ENCODE measurements around the gene UBN1. TPM values are rescaled to one million over a fixed set of nuclear protein-coding genes. Genes with fewer than 3 reads are reported as not detected.

Gene UBN1
- total RNA-seq, 4 donors from 2014 or later = 21.0 to 48.2 (median 41.1) TPM

DNA sequence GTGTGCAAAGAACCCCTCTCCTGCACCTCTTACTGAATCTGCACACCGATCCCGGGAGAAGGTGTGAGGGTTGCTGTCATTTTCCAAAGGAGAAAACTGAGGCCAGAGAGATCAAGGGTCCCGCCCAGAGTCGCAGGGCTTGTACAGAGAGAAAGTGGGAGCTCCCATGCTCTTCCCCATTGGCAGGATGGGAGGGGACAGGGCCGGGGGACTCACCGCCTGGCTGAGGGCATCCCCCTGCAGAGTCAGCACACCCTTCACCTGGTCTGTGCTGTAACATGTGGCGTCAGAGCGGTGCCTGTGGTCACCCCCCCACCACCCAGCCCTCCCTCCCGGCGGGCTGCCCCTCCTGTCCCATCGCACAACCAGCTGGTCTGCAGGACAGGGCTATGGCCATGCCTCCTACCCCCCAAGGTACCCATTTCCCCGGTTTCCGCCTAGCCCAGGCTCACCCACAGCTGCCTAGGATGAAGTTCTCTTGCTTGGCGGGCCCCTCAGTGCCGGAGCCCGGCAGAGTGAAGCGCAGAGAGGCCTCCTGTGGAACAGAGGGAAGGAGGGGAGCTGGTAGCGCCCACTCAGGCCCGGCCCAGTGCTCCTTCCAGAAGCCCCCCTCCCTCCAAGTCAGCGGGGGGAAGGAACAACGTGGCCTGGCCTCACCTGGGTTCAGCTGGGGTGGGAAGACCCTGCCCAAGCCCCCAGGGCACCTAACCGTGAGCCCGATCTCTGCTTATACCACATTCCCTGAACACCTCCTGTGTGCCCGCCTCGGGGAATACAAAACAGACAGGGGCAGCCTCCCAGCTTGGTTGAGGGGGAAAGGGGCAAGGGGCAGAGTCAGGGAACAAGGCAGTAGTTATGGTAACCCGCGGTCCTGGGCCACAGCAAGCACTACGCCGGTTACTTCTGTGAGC, 46.0 kb upstream of the UBN1 start:
- no peak for DNase-seq (ENCODE audit: extremely low spot score)
- Histone ChIP-seq H3K9me3 (no peaks in the 10 kb centered on the region), H3K4me1 (peaks cover 31 to 48% (median 45%) of the 10 kb centered on the region in 4 donors), H3K27ac (replicated peaks in 1 of 4) (peak overlapping the region; percentile 87 to 93 (median 90)), H3K27me3 (no peaks in the 10 kb centered on the region), H3K4me3 (peak overlapping the region; percentile 73 to 92 (median 83)), H3K36me3 (peaks cover 13 to 72% (median 57%) of the 10 kb centered on the region in 4 donors)
- no peak for TF ChIP-seq EP300 (IDR thresholded peaks at IDR 0.05)
- TF ChIP-seq, protein P1, sequence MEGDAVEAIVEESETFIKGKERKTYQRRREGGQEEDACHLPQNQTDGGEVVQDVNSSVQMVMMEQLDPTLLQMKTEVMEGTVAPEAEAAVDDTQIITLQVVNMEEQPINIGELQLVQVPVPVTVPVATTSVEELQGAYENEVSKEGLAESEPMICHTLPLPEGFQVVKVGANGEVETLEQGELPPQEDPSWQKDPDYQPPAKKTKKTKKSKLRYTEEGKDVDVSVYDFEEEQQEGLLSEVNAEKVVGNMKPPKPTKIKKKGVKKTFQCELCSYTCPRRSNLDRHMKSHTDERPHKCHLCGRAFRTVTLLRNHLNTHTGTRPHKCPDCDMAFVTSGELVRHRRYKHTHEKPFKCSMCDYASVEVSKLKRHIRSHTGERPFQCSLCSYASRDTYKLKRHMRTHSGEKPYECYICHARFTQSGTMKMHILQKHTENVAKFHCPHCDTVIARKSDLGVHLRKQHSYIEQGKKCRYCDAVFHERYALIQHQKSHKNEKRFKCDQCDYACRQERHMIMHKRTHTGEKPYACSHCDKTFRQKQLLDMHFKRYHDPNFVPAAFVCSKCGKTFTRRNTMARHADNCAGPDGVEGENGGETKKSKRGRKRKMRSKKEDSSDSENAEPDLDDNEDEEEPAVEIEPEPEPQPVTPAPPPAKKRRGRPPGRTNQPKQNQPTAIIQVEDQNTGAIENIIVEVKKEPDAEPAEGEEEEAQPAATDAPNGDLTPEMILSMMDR (IDR thresholded peaks at IDR 0.05) = no peak
- no peak for TF ChIP-seq POLR2A (IDR thresholded peaks at IDR 0.05; ENCODE audit: low read depth)
- TF ChIP-seq POLR2AphosphoS5 (IDR thresholded peaks at IDR 0.05) = no peak
- intact Hi-C loops (cut with DNase I) = loop anchor here (5.0 kb wide), 3 partner anchors 34 to 69 kb away; partner anchors contain the start of genes ANKS3, DNAAF8, GLYR1 and UBN1
- WGBS = 32% methylated on average over 21 of the region's 29 CpGs

- H3K36me3 ChIP-seq = peaks cover 16 to 71% (median 56%) of the 10 kb centered on the region in 4 donors
These were observed 45.2 kb upstream of the UBN1 start, which contains the start of gene ROGDI for GRCh38 chr16:4801962-4802658. TSS of gene ROGDI (minus strand) at chr16:4802633. CDS start at chr16:4802571, 62 bp downstream.

GRCh38 chr16:4802659-4803287, 44.5 kb upstream of the UBN1 start:
- H3K27ac ChIP-seq (replicated peaks in 1 of 4) = peak overlapping the region; percentile 87 to 93 (median 90)
- H3K4me3 ChIP-seq = peak overlapping the region; percentile 73 to 92 (median 83)
- TF ChIP-seq POLR2A (IDR thresholded peaks at IDR 0.05; ENCODE audit: low read depth) (no peak), EP300 (IDR thresholded peaks at IDR 0.05) (no peak), POLR2AphosphoS5 (IDR thresholded peaks at IDR 0.05) (peak; percentile 39 to 67)
- TF ChIP-seq, protein P1 (IDR thresholded peaks at IDR 0.05) = peak in 1 of 3 experiments; percentile 33
- 1% methylated on average over 25 of the region's 59 CpGs for WGBS
- intact Hi-C loops (cut with DNase I) = loop anchor here (5.0 kb wide), 3 partner anchors 35 to 70 kb away; partner anchors contain the start of genes ANKS3, DNAAF8, GLYR1 and UBN1
- no peaks in the 10 kb centered on the region for H3K9me3 ChIP-seq
- H3K4me1 ChIP-seq = peaks cover 31 to 48% (median 45%) of the 10 kb centered on the region in 4 donors
- DNase-seq (ENCODE audit: extremely low spot score) = peak; percentile 97
- H3K36me3 ChIP-seq = peaks cover 18 to 71% (median 56%) of the 10 kb centered on the region in 4 donors
- H3K27me3 ChIP-seq = no peaks in the 10 kb centered on the region

More at GRCh38 chr16:4801962-4802658, 45.2 kb upstream of the UBN1 start, which contains the start of gene ROGDI:
- H3K4me1 ChIP-seq = peaks cover 31 to 48% (median 45%) of the 10 kb centered on the region in 4 donors
- H3K9me3 ChIP-seq = no peaks in the 10 kb centered on the region
- TF ChIP-seq POLR2AphosphoS5 (IDR thresholded peaks at IDR 0.05) = peak; percentile 48 to 62
- no peak for TF ChIP-seq POLR2A (IDR thresholded peaks at IDR 0.05; ENCODE audit: low read depth)
- peak within 1 kb of the TSS; percentile 73 to 92 (median 83) for H3K4me3 ChIP-seq
- H3K27ac ChIP-seq (replicated peaks in 1 of 4) = peak within 1 kb of the TSS; percentile 87 to 93 (median 90)
- no peaks in the 10 kb centered on the region for H3K27me3 ChIP-seq
- peak; percentile 96 for DNase-seq (ENCODE audit: extremely low spot score)
- WGBS = 0% methylated on average over 12 of the region's 70 CpGs
- intact Hi-C loops (cut with DNase I) = loop anchor here (5.0 kb wide), 3 partner anchors 35 to 70 kb away; partner anchors contain the start of genes ANKS3, DNAAF8, GLYR1 and UBN1

- H3K27me3 ChIP-seq = no peaks in the 10 kb centered on the region
- intact Hi-C loops (cut with DNase I) = loop anchor here (5.0 kb wide), 3 partner anchors 36 to 71 kb away; partner anchors contain the start of genes ANKS3, DNAAF8, GLYR1 and UBN1
- no peaks in the 10 kb centered on the region for H3K9me3 ChIP-seq
- TF ChIP-seq, protein P1 (IDR thresholded peaks at IDR 0.05) = no peak
- H3K27ac ChIP-seq (replicated peaks in 1 of 4) = peak overlapping the region; percentile 87 to 93 (median 90)
- H3K4me1 ChIP-seq = peaks cover 31 to 48% (median 45%) of the 10 kb centered on the region in 4 donors
- peaks cover 21 to 71% (median 56%) of the 10 kb centered on the region in 4 donors for H3K36me3 ChIP-seq
- DNase-seq (ENCODE audit: extremely low spot score) = no peak
- H3K4me3 ChIP-seq = peak overlapping the region; percentile 73 to 92 (median 83)
- 39% methylated on average over 8 of the region's 8 CpGs for WGBS
These were observed 43.9 kb upstream of the UBN1 start for GRCh38 chr16:4803401-4803844.

Data from esophagus muscularis mucosa (tissue), 4 donors.